GM21529 (cell line): ENCODE results near the gene TLE6.
"Not testable (repeated sequence)": the region's sequence is repeated elsewhere in the genome, so short reads cannot be mapped to it uniquely, and the experiment has no call there.

Experiments used
- ATAC-seq: cut with Tn5 transposase; IDR thresholded peaks from one replicate; pipeline ENCODE4 v1.9.1; 2021; ENCODE audit not compliant: unreplicated experiment

Gene TLE6

DNA sequence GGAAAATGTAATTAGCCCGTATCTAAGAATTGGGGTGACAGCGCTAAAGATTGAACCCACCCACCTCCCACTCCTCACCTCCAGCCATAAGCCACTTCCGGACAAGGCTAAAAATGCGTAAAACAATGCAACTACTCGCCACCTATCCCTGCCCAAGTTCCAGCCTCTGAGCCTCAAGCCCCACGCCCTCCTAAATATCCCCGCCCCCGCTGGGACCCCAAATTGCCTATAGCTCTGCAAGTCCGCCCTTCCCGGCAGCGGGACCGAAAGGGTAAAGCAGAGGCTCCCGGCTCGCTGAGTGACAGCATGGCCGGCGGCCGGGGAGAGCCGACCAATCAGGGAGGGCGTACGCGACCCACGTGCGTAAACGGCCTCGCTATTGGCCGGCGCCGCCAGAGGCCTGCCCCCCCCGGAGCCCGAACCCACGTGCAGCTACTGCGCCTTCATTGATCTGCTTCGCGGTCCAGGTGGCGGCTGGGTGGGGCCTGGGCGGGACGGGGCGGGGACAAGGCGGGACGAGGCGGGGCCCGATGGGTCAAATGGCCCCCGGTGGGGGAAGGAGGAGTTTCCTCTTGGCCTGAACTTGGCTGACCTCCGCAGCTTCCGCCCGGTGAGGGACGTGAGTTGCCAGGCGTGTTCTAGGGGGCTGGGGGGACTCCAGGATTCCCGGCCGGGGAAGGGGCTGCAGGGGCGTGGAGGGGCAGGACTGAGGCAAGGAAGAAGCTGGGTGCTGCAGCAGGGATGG, at the start of gene TLE6:
TLE6 (plus strand) TSS at position 564 of the 745 bp plus-strand sequence. CDS start 670 bp downstream, outside the sequence.
- peak; percentile 93 for ATAC-seq

DNA sequence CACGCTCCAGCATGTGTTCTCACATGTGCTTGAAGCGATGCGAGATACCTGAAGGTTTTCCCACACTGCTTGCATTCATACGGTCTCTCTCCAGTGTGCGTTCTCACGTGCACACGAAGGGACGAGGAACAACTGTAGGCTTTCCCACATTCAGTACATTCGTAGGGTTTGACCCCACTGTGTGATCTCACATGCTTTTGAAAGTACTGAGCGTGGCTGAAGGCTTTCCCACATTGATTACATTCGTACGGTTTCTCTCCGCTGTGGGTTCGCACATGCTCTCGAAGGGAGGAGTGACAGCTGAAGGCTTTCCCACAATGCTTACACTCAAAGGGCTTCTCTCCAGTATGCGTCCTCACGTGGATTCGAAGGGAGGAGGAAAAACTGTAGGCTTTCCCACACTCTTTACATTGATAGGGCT, 43.9 kb upstream of the TLE6 start:
- ATAC-seq: no peak

DNA sequence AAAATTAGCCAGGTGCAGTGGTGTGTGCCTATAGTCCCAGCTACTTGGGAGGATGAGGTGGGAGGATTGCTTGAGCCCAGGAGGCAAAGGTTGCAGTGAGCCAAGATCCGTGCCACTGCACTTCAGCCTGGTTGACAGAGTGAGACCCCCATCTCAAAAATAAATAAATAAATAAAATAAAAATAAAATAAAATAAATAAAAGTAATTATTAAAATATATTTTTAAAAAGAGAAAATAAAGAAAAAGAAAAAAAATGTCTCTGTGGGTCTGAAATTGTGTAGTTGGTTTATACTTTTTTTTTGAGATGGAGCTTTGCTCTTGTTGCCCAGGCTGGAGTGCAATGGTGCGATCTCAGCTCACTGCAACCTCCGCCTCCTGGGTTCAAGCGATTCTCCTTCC, 41.5 kb upstream of the TLE6 start:
- ATAC-seq: not testable (repeated sequence)

DNA sequence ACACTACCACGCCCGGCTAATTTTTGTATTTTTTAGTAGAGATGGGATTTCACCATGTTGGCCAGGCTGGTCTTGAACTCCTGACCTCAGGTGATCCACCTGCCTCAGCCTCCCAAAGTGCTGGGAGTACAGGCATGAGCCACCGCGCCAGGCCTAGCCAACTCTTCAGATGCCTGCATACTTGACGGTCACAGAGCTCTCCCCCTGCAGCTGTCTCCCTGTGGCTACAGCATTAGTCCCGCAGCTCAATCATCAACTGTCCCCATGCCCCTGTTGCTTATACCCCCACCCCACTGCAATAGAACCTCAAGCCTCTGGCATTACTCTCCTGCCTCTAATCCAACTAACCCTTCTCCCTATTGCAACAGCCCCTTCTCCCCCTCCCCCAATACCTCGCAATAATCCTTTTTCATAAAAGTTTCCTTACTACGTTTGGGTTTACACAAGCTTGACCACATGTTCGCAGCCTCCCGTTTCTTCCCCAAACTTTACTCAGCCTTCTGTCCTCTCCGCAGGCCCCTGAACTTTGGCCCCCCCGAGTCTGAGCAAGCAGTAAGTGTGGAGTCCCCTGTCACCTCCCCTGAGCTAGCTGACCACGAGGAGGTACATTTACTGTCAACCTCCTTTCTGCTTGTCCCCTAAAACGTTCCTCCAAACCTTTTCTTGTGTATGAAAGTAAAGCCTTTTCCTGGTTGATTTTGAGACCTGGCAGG, 34.3 kb upstream of the TLE6 start:
- no peak for ATAC-seq

DNA sequence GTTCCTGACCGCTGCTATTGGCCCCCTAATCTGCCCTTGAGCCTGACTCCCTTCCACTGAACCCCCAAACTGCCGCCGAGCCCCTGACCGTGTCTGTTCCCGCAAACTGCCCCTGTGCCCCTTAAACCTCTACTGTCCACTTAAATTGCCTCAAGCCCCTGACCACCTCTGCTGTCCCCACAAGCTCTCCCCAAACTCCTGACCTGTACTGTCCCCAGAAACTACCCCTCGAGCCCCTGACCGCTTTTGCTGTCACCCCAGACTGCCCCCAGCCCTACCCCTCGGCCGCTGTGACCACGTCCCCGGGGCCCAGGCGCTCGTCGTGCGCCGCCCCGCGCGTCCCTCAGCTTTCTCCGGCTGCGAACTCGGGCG, 33.0 kb upstream of the TLE6 start:
- peak; percentile 7 for ATAC-seq

DNA sequence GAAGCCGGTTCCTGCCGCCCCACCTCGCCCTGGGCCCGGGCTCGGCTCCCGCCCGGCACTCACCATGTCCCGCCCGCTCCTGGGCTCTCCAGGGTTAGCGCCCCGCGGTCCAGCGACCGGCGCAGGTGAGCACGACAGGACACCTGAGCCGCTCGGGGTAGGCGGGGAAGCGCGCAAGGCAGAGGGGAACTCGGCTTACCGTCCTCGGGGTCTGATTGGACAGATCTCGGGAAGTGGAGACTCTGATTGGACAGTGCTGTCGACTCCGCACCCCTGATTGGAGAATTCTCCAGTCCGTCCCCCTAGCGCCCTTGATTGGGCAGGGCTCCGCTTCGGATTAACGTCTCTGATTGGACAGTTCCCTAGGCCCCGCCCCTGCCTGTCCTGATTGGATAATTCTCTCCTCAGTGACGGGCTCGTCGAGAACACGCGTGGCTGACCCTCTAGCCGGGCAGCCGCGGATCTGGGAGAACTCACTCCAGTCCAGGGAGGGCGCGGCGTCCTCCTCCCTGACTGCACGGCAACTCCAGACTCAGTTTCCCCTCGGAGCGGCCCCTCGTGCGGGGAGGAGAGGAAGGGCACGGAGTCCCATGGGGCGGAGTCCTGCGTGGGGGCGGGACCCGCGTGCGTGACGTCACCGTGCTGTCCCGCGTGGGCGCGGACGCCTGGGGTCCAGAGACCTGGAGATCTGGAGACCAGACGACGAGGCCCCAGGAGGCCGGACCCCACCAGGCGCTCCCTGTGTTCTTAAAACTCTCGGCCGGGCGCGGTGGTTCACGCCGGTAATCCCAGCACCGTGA, 32.4 kb upstream of the TLE6 start, which contains the start of gene ZNF77:
ZNF77 (minus strand) TSS at position 197 of the 800 bp plus-strand sequence; CDS start at position 66, 131 bp downstream.
- peak; percentile 92 for ATAC-seq

DNA sequence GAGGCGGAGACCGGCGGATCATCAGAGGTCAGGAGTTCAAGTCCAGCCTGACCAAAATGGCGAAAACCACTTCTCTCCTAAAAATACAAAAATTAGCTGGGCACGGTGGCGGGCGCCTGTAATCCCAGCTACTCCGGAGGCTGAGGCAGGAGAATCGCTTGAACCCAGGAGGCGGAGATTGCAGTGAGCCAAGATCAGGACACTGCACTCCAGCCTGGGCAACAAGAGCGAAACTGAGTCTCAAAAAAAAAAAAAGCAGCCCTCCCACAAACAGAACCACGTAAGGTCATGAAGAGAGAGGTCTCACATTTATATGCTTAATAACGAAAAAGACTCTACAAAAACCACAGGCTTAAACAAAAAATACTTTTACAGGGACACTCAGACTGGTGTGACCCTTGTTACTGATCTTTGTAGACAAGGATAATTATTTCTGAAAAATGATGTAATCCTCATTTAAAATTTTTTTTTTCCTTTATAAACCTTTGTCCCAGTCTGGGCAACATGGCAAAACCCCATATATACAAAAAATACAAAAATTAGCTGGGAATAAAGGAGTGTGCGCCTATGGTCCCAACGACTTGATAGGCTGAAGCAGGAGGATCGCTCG, 31.7 kb upstream of the TLE6 start:
- no peak for ATAC-seq

DNA sequence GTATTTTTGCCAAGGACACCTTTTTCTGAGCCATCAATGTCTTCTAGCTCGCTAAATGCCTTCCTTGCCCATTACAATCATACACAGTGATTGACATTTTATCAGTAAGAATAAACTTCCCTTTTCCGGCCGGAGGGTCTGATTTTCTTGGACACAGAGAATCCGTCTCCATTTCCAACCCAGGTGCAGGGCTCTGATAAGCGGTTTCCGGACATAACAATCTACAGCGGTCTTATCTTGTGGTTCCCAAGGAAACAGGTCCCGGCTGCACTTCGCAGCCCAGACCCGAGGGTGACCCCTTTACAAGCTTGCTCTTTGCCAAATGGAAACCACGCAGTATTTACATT, 27.5 kb upstream of the TLE6 start:
- no peak for ATAC-seq

DNA sequence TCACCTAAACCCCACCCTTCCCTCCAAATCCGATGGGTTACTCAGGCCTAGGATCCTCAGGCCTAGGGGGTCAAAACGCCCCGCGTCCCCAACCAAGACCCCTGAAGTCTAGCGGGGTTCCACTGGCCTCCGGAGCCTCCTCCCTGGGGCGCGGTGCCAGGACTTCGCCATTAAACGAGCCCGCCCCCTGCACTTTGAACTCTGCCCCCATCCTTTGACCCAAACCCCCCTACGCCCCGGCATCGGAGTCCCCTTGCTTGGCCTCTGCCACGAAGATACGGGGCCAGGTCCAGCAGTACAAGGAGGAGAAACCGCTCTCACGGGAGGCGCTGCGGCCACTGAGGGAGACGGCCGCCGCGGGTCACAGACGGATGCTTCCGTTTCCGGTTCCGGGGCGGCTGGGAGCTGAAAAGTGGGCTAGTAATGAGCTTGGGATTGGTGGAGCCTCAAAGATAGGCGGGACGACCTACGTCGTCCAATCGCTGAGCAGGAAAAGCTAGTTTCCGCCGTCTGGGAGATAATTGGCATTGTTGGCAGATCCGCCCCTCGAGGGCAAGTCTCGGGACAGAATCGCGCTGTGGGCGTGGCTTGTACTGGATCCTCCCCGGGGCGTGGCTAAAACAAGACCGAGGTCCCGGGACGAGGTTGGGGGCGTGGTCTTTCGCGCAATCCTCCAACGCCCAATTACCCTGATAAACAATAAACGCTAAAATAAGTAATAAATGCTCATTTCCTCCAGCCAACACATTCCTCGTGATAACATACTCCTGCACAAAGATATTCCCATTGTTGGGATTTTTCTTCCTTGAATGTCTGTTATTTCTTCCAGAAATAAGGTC, 26.9 kb upstream of the TLE6 start:
- peak; percentile 90 for ATAC-seq

DNA sequence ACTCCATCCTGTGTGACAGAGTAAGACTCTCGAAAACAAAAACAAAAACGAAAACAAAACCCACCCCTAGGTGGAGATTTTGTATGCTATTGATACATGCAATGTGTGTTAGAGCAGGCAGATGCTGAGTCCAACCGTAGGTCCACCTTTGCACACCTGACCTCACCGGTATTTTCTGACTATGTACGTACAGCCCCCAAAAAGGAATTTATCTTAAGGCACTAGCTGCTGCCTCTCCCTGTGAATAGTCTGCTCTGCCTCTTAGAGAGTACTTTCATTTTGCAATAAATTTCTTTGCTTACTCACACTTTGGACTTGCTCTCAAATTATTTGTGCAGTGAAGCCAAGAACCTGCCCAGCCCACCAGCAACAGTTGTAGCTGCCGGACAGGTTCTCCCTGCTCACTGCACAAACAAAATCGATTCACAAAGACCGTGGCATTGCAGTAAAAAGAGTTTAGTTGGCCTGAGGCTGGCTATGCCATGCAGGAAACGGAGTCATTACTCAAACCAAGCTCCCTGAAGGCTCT, 24.3 kb upstream of the TLE6 start:
- ATAC-seq: no peak

DNA sequence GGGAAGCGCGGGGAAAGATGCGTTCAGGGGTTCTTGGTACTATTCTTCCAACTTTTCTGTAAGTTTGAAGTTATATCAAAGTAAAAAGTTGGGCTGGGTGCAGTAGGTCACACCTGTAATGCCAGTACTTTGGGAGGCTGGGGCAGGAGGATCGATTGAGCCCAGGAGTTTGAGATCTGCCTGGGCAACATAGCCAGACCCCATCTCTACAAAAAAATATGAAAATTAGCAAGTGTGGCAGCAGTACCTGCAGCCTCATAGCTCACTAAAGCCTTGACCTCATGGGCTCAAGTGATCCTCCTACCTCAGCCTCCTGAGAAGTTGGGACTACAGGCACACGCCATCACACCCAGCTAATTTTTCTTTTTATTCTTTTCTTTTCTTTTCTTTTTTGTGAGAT, 20.2 kb upstream of the TLE6 start:
- no peak for ATAC-seq

DNA sequence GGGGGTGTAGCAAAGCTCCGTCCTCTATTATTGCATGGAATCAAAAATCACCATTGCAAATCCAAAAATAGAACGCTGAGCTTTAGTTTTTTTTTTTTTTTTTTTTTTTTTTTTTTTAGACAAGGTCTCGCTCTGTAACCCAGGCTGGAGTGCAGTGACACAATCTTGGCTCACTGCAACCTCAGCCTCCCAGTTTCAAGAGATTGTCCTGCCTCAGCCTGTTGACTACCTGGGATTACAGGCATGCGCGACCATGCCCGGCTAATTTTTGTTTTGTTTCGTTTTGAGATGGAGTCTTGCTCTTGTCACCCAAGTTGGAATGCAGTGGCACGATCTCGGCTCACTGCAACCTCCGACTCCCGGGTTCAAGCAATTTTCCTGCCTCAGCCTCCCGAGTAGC, 17.2 kb upstream of the TLE6 start:
- no peak for ATAC-seq

DNA sequence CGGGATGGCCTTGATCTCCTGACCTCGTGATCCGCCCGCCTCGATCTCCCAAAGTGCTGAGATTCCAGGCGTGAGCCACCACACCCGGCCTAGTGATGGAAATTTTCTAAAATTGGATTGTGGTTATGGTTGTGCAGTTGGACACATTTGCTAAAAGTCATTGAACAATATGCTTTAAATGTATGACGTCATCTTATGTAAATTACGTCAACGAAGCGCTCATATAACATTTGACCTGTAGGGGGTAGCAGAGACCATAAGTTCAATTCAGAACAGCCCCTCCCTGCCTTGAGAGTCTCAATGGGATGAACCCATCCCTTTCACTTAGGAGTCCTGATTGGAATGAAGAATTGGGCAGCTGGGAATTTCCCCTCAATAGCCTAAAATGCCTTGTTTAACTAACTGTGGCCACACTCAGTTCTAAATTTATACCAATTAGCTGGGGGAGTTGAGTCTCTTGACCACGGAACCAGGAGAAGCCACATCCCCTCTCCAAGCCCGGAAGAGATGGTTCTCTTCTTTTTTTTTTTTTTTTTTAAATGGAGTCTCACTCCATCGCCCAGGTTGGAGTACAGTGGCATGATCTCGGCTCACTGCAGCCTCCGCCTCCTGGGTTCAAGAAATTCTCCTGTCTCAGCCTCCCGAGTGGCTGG, 15.2 kb upstream of the TLE6 start:
- ATAC-seq: no peak

DNA sequence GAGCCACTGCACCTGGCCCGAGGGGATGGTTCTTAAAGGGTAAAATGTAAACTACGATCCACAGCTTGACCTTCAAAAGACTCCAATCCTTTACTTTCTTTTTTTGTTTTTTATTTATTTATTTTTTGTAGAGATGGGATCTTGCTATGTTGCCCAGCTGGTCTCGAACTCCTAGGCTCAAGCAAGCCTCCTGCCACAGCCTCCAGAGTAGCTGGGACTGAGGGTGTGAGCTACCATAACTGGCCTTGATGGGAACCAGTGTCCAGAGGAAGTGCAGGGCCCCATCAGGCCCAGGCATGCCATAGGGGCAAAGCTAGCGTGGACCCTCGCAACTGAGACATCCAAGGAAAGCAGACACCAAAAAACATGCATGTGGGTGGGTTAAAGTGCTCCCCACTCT, 14.2 kb upstream of the TLE6 start:
- no peak for ATAC-seq

DNA sequence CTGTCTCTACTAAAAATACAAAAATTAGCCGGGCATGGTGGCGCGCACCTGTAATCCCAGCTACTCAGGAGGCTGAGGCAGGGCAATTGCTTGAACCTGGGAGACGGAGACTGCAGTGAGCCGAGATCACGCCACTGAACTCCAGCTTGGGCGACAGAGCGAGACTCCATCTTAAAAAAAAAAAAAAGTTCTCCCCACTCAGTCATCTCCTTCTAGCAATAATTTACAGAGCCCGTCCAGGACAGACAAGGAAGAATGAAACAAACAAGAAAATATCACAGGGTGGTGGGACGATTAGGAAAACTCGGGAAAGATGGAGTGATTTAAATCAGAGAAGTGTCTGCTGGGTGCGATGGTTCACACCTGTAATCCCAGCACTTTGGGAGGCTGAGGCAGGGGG, 13.7 kb upstream of the TLE6 start:
- not testable (repeated sequence) for ATAC-seq

DNA sequence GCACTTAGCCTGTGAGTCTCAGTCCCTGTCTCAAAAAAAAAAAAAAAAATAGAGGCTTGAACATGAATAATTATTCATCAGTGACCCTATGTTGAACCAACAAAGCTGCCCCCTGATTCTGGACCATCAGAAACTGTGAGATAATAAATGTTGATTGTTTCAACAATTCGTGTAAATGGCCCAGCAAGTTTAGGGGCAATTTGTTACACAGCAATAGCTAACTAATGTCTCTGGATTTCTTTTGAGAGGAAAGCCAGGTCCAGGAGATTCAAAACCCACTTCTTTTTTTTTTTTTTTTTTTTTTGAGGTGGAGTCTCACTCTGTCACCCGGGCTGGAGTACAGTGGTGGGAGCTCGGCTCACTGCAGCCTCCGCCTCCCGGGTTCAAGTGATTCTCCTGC, 12.5 kb upstream of the TLE6 start:
- ATAC-seq: no peak

DNA sequence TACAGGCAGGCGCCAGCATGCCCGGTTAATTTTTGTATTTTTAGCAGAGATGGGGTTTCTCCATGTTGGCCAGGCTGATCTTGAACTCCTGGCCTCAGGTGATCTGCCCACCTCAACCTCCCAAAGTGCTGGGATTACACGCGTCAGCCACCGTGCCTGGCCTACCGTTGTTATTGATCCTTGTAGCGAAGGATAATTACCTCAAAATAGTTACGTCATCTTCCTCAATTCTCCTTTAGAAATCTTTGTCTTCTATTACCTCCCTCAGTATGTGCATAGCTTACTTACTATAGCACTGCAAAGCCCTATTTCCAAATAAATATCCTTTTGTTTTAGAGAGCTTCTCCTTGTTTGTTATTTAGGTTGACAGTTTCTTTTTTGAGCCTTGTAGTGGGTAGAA, 9.4 kb upstream of the TLE6 start:
- ATAC-seq: no peak

DNA sequence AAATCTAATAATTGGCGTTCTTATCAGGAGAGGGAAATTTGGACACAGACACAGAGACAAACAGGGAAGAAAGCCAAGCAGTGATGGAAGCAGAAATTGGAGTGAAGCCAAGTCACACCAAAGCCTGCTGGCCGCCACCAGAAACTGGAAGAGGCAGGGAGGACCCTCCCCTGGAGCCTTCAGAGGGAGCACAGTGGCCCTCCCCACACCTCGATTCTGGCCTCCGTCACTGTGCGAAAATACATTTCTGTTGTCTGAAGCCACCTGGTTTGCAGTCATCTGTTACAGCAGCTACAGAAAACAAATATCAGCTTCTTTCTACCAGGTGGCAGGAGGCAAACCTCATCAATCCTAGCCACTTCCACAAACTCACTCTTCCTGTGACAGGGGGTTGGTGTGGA, 8.3 kb upstream of the TLE6 start:
- ATAC-seq: no peak

DNA sequence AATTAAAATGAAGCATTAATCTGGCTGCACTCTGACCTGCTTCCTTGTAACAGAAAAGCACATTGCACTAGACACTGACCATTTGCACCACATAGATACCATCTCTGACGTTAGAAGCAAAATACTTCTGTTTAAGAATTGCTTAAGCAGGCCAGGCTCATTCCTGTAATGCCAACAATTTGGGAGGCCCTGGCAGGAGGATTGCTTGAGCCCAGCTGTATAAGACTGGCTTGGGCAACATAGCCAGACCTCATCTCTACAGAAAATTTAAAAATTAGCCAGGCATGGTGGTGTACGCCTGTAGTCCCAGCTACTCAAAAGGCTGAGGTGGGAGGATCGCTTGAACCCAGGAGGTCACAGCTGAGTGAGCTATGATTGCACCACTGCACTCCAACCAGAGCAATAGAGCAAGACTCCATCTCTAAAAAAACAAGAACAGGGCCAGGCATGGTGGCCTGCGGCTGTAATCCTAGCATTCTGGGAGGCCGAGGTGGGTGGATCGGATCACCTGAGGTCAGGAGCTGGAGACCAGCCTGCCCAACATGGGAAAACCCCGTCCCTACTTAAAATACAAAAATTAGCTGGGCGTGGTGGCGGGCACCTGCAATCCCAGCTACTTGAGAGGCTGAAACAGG, 7.0 kb upstream of the TLE6 start:
- ATAC-seq: no peak
